Breast epithelium (tissue), 3 donors: ENCODE data around the gene TYRP1.

Experiments used
- CTCF ChIP-seq, 3 donors: fragments of 450-650 bp; IDR thresholded peaks; one replicate each; pipeline ENCODE4 v1.5.1; 2016 to 2017; ENCODE audit warnings: antibody characterized with exemption in 3 of 3, mild to moderate bottlenecking in 3 of 3, moderate library complexity in 3 of 3
- POLR2A ChIP-seq: fragments of 450-650 bp; IDR thresholded peaks from one replicate; pipeline ENCODE4 v1.6.1; 2016; ENCODE audit warnings: antibody characterized with exemption, mild to moderate bottlenecking, moderate library complexity

DNA sequence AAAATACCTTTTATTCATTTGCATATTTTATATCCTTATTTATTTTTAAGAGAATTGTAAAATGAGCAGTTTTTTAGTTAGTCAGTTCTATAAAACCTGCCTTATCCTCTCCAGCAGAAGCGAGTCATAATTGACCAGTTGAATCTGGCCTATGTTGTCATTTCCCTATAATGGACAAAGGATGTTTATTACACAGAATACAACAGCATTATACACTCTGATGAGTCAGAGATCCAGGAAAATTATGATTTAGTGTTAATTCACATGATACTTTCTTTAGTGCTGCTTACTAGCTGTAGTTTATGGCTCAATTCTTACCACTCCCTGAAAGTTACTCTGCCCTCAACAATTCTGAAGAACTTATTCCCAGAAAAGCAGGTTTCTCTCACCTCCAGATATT, 54.8 kb downstream of the TYRP1 start:
- TF ChIP-seq CTCF (IDR thresholded peaks at IDR 0.05): no peak
- no peak for TF ChIP-seq POLR2A
